ENCODE data around the gene TOR2A. TPM values are rescaled to one million over a fixed set of nuclear protein-coding genes. Genes with fewer than 3 reads are reported as not detected.

Gene TOR2A
- total and polyA plus RNA-seq, 2 donors from 2014 or later, result 12.7 to 14.5 TPM

GRCh38 chr9:127768698-127769097, 33.6 kb upstream of the TOR2A start:
- Histone ChIP-seq H3K27ac (ENCODE audit: low read depth in 2 of 2, low read length in 2 of 2) (peak overlapping the region in 1 of 2 donors; percentile 41), H3K27me3 (ENCODE audit: control insufficient read depth, insufficient read depth, low read length) (no peaks in the 10 kb centered on the region), H3K9ac (ENCODE audit: low read length in 3 of 3) (no peak overlapping the region), H3K36me3 (ENCODE audit: control insufficient read depth in 2 of 3, insufficient read depth in 3 of 3, low read length in 3 of 3) (no peaks in the 10 kb centered on the region), H3K9me3 (ENCODE audit: control insufficient read depth in 2 of 3, insufficient read depth in 1 of 3, low read length in 3 of 3) (no peaks in the 10 kb centered on the region), H3K4me1 (ENCODE audit: control insufficient read depth in 2 of 3, insufficient read depth in 2 of 3, low read depth in 1 of 3, low read length in 3 of 3) (peaks cover 0 to 23% (median 0%) of the 10 kb centered on the region in 3 donors), H3K4me3 (ENCODE audit: low read length in 3 of 3) (peak overlapping the region in 2 of 3 donors; percentile 2 to 29)
- DNase-seq (no peak), FAIRE-seq (no peak)
- intact Hi-C loops (cut with DNase I), result no loop called here
- no peak for TF ChIP-seq CTCF (IDR thresholded peaks at IDR 0.05; ENCODE audit: borderline replicate concordance, extremely low read depth, insufficient read depth)

- intact Hi-C loops (cut with DNase I), result no loop called here
- Histone ChIP-seq H3K27ac (ENCODE audit: low read depth in 2 of 2, low read length in 2 of 2) (peak overlapping the region; percentile 60 to 65), H3K9ac (ENCODE audit: low read length in 3 of 3) (peak overlapping the region in 1 of 3 donors; percentile 53), H3K4me1 (ENCODE audit: control insufficient read depth in 2 of 3, insufficient read depth in 2 of 3, low read depth in 1 of 3, low read length in 3 of 3) (peaks cover 0 to 23% (median 0%) of the 10 kb centered on the region in 3 donors), H3K4me3 (ENCODE audit: low read length in 3 of 3) (peak overlapping the region in 1 of 3 donors; percentile 29), H3K9me3 (ENCODE audit: control insufficient read depth in 2 of 3, insufficient read depth in 1 of 3, low read length in 3 of 3) (no peaks in the 10 kb centered on the region), H3K27me3 (ENCODE audit: control insufficient read depth, insufficient read depth, low read length) (no peaks in the 10 kb centered on the region), H3K36me3 (ENCODE audit: control insufficient read depth in 2 of 3, insufficient read depth in 3 of 3, low read length in 3 of 3) (no peaks in the 10 kb centered on the region)
- DNase-seq, result peak in 4 of 5 donors; percentile 72 to 90 (median 82)
- FAIRE-seq, result no peak
- TF ChIP-seq CTCF (IDR thresholded peaks at IDR 0.05; ENCODE audit: borderline replicate concordance, extremely low read depth, insufficient read depth), result no peak
Measured at GRCh38 chr9:127767909-127768331, 32.8 kb upstream of the TOR2A start.

- Histone ChIP-seq H3K27ac (ENCODE audit: low read depth in 2 of 2, low read length in 2 of 2) (peak overlapping the region; percentile 60 to 65), H3K36me3 (ENCODE audit: control insufficient read depth in 2 of 3, insufficient read depth in 3 of 3, low read length in 3 of 3) (no peaks in the 10 kb centered on the region), H3K9me3 (ENCODE audit: control insufficient read depth in 2 of 3, insufficient read depth in 1 of 3, low read length in 3 of 3) (no peaks in the 10 kb centered on the region), H3K9ac (ENCODE audit: low read length in 3 of 3) (peak overlapping the region in 1 of 3 donors; percentile 53), H3K4me1 (ENCODE audit: control insufficient read depth in 2 of 3, insufficient read depth in 2 of 3, low read depth in 1 of 3, low read length in 3 of 3) (peaks cover 0 to 25% (median 0%) of the 10 kb centered on the region in 3 donors), H3K4me3 (ENCODE audit: low read length in 3 of 3) (peak overlapping the region in 1 of 3 donors; percentile 29), H3K27me3 (ENCODE audit: control insufficient read depth, insufficient read depth, low read length) (no peaks in the 10 kb centered on the region)
- DNase-seq (no peak), FAIRE-seq (no peak)
- TF ChIP-seq CTCF (IDR thresholded peaks at IDR 0.05; ENCODE audit: borderline replicate concordance, extremely low read depth, insufficient read depth), result no peak
- intact Hi-C loops (cut with DNase I), result no loop called here
Measured at GRCh38 chr9:127767410-127767809, 32.3 kb upstream of the TOR2A start.

GRCh38 chr9:127765418-127765817, 30.3 kb upstream of the TOR2A start:
- intact Hi-C loops (cut with DNase I), result no loop called here
- Histone ChIP-seq H3K4me3 (ENCODE audit: low read length in 3 of 3) (no peak overlapping the region), H3K9me3 (ENCODE audit: control insufficient read depth in 2 of 3, insufficient read depth in 1 of 3, low read length in 3 of 3) (no peaks in the 10 kb centered on the region), H3K27ac (ENCODE audit: low read depth in 2 of 2, low read length in 2 of 2) (no peak overlapping the region), H3K9ac (ENCODE audit: low read length in 3 of 3) (no peak overlapping the region), H3K36me3 (ENCODE audit: control insufficient read depth in 2 of 3, insufficient read depth in 3 of 3, low read length in 3 of 3) (no peaks in the 10 kb centered on the region), H3K27me3 (ENCODE audit: control insufficient read depth, insufficient read depth, low read length) (no peaks in the 10 kb centered on the region), H3K4me1 (ENCODE audit: control insufficient read depth in 2 of 3, insufficient read depth in 2 of 3, low read depth in 1 of 3, low read length in 3 of 3) (peaks cover 0 to 25% (median 0%) of the 10 kb centered on the region in 3 donors)
- no peak for TF ChIP-seq CTCF (IDR thresholded peaks at IDR 0.05; ENCODE audit: borderline replicate concordance, extremely low read depth, insufficient read depth)
- no peak for FAIRE-seq
- no peak for DNase-seq
